AG09319 (cell line): ENCODE measurements around the gene CYP4B1.
"Not testable (repeated sequence)": the region's sequence is repeated elsewhere in the genome, so short reads cannot be mapped to it uniquely, and the experiment has no call there.

Experiments used
- DNase-seq: peaks from one replicate; pipeline ENCODE4 v3.0.0-alpha.2; 2010; ENCODE audit warnings: low read depth; ENCODE audit errors: extremely low read depth
- CTCF ChIP-seq: IDR thresholded peaks from 2 replicates; pipeline ENCODE4 v1.5.1; 2011; ENCODE audit warnings: low read depth, mild to moderate bottlenecking, inconsistent platforms, low read length, moderate library complexity

Gene CYP4B1

GRCh38 chr1:46798810-46799209, at the start of gene CYP4B1:
Gene CYP4B1, plus strand, starts transcription at chr1:46799046. Its CDS starts 36 bp downstream, at chr1:46799082.
- DNase-seq: no peak
- TF ChIP-seq CTCF: no peak

GRCh38 chr1:46749404-46749803, 49.4 kb upstream of the CYP4B1 start:
- TF ChIP-seq CTCF: no peak
- no peak for DNase-seq

- no peak for TF ChIP-seq CTCF
- DNase-seq: no peak
These were observed 48.9 kb upstream of the CYP4B1 start for GRCh38 chr1:46749921-46750404.

- DNase-seq: no peak
- TF ChIP-seq CTCF: no peak
These were observed 44.9 kb upstream of the CYP4B1 start for GRCh38 chr1:46753985-46754384.

- DNase-seq: not testable (repeated sequence)
These were observed 44.1 kb upstream of the CYP4B1 start for GRCh38 chr1:46754707-46755106.

GRCh38 chr1:46755121-46755520, 43.7 kb upstream of the CYP4B1 start:
- DNase-seq: no peak
- TF ChIP-seq CTCF: no peak

- DNase-seq: no peak
- TF ChIP-seq CTCF: no peak
These were observed 41.4 kb upstream of the CYP4B1 start for GRCh38 chr1:46757247-46757955.
